Neural progenitor cell (in vitro differentiated cells): Measurements from ENCODE around the gene BLVRA. TPM values are rescaled to one million over a fixed set of nuclear protein-coding genes. Genes with fewer than 3 reads are reported as not detected.

Experiments used
- DNase-seq: peaks from one replicate; pipeline ENCODE4 v3.0.0-alpha.2; 2016; ENCODE audit warnings: low spot score
- H2AFZ ChIP-seq: fragments of 200-600 bp; sonication (generic); replicated peaks from 2 replicates; pipeline ENCODE4 v1.6.1; 2016; ENCODE audit warnings: antibody characterized with exemption
- H3F3A ChIP-seq: fragments of 200-600 bp; sonication (generic); 2 replicates; pipeline ENCODE4 v1.6.1; 2016; ENCODE audit warnings: antibody characterized with exemption, low read depth
- H3K27ac ChIP-seq: fragments of 200-600 bp; sonication (generic); 2 replicates; pipeline ENCODE4 v1.5.1; 2016; ENCODE audit warnings: mild to moderate bottlenecking
- H3K27me3 ChIP-seq: fragments of 200-600 bp; sonication (generic); 2 replicates; pipeline ENCODE4 v1.6.1; 2016; ENCODE audit warnings: mild to moderate bottlenecking, moderate library complexity
- H3K36me3 ChIP-seq: fragments of 200-600 bp; sonication (generic); 2 replicates; pipeline ENCODE4 v1.5.1; 2016
- H3K4me1 ChIP-seq: fragments of 200-600 bp; sonication (generic); 2 replicates; pipeline ENCODE4 v1.6.1; 2016; ENCODE audit warnings: mixed run types
- H3K4me2 ChIP-seq: fragments of 200-600 bp; sonication (generic); 2 replicates; pipeline ENCODE4 v1.6.1; 2016
- H3K4me3 ChIP-seq: fragments of 200-600 bp; sonication (generic); 2 replicates; pipeline ENCODE4 v1.5.1; 2016
- H3K79me2 ChIP-seq: fragments of 200-600 bp; sonication (generic); 2 replicates; pipeline ENCODE4 v1.6.1; 2016; ENCODE audit warnings: low read depth
- H3K9ac ChIP-seq: fragments of 200-600 bp; sonication (generic); 2 replicates; pipeline ENCODE4 v1.6.1; 2016
- H3K9me3 ChIP-seq: fragments of 200-600 bp; sonication (generic); 2 replicates; pipeline ENCODE4 v1.5.1; 2016; ENCODE audit warnings: low read depth
- H4K20me1 ChIP-seq: fragments of 200-600 bp; sonication (generic); 2 replicates; pipeline ENCODE4 v1.6.1; 2016; ENCODE audit warnings: low read depth
- H3K27ac Mint-ChIP-seq: 3 replicates; pipeline ENCODE4 v1.8.0; 2021; ENCODE audit warnings: mixed read lengths
- H3K27me3 Mint-ChIP-seq: 2 replicates; pipeline ENCODE4 v1.8.0; 2022; ENCODE audit warnings: low read depth, mild to moderate bottlenecking, inconsistent platforms, moderate library complexity, mixed read lengths; ENCODE audit not compliant: insufficient read depth
- H3K36me3 Mint-ChIP-seq: 3 replicates; pipeline ENCODE4 v1.8.0; 2021; ENCODE audit warnings: mixed read lengths
- H3K4me1 Mint-ChIP-seq: 3 replicates; pipeline ENCODE4 v1.8.0; 2021; ENCODE audit warnings: mixed read lengths
- H3K4me3 Mint-ChIP-seq: 3 replicates; pipeline ENCODE4 v1.8.0; 2021; ENCODE audit warnings: mild to moderate bottlenecking, moderate library complexity, mixed read lengths
- H3K9me3 Mint-ChIP-seq: 3 replicates; pipeline ENCODE4 v1.8.0; 2020; ENCODE audit warnings: mixed read lengths
- CTCF ChIP-seq: fragments of 200-600 bp; sonication (generic); IDR thresholded peaks from 2 replicates; pipeline ENCODE4 v1.5.1; 2017; ENCODE audit warnings: antibody characterized with exemption, mild to moderate bottlenecking
- EZH2 ChIP-seq: fragments of 200-600 bp; sonication (generic); IDR thresholded peaks from 2 replicates; pipeline ENCODE4 v1.6.1; 2017; ENCODE audit warnings: antibody characterized with exemption, mild to moderate bottlenecking, moderate library complexity
- EZH2phosphoT487 ChIP-seq: fragments of 200-600 bp; sonication (generic); IDR thresholded peaks from 2 replicates; pipeline ENCODE4 v1.6.1; 2017; ENCODE audit warnings: antibody characterized with exemption
- total RNA-seq: library from RNA; depleted of rRNA; stranded (reverse); fragments of >200 nt; gene quantifications from 2 replicates; pipeline ENCODE4 v1.2.3, GENCODE V29; 2015; ENCODE audit warnings: low replicate concordance

Gene BLVRA
- total RNA-seq, 1 donor from 2014 or later = 27.9 TPM

- no peaks in the 10 kb centered on the region for H3K27me3 ChIP-seq
- H3K79me2 ChIP-seq = no peaks in the 10 kb centered on the region
- H3K36me3 ChIP-seq = no peaks in the 10 kb centered on the region
- peaks cover 11% of the 10 kb centered on the region for H3K9me3 Mint-ChIP-seq
- no peaks in the 10 kb centered on the region for H3K4me1 ChIP-seq
- no peak overlapping the region for H3K9ac ChIP-seq
- H3K4me2 ChIP-seq = no peak overlapping the region
- H3K4me1 Mint-ChIP-seq = peaks cover 4% of the 10 kb centered on the region
- H3K4me3 ChIP-seq = no peak overlapping the region
- H2AFZ ChIP-seq = no peak overlapping the region
- no peak overlapping the region for H3K27ac Mint-ChIP-seq
- TF ChIP-seq EZH2 (no peak), EZH2phosphoT487 (no peak), CTCF (no peak)
- no peak for DNase-seq
- H3K4me3 Mint-ChIP-seq = no peak overlapping the region
- no peaks in the 10 kb centered on the region for H3K27me3 Mint-ChIP-seq
- no peaks in the 10 kb centered on the region for H3K9me3 ChIP-seq
- H4K20me1 ChIP-seq = no peaks in the 10 kb centered on the region
- H3K27ac ChIP-seq = no peak overlapping the region
- H3K36me3 Mint-ChIP-seq = peaks cover 16% of the 10 kb centered on the region
- no peaks in the 10 kb centered on the region for H3F3A ChIP-seq
Measured at GRCh38 chr7:43779045-43779812, 20.7 kb downstream of the BLVRA start.

GRCh38 chr7:43781726-43782607, 23.5 kb downstream of the BLVRA start:
- Histone ChIP-seq H3K27me3 (no peaks in the 10 kb centered on the region), H3K9me3 (no peaks in the 10 kb centered on the region), H3K4me1 (no peaks in the 10 kb centered on the region), H3K36me3 (no peaks in the 10 kb centered on the region), H3K9ac (no peak overlapping the region), H4K20me1 (no peaks in the 10 kb centered on the region), H3K79me2 (no peaks in the 10 kb centered on the region), H3K4me3 (no peak overlapping the region), H2AFZ (no peak overlapping the region), H3F3A (no peaks in the 10 kb centered on the region), H3K27ac (no peak overlapping the region), H3K4me2 (no peak overlapping the region)
- Mint-ChIP-seq H3K9me3 (peaks cover 7% of the 10 kb centered on the region), H3K36me3 (peaks cover 16% of the 10 kb centered on the region), H3K27ac (peak overlapping the region; percentile 11), H3K27me3 (no peaks in the 10 kb centered on the region), H3K4me3 (no peak overlapping the region), H3K4me1 (peaks cover 4% of the 10 kb centered on the region)
- TF ChIP-seq EZH2phosphoT487 = no peak
- no peak for TF ChIP-seq EZH2
- no peak for TF ChIP-seq CTCF
- DNase-seq = no peak

GRCh38 chr7:43782768-43783555, 24.5 kb downstream of the BLVRA start:
- Histone ChIP-seq H3K4me3 (no peak overlapping the region), H3K27me3 (no peaks in the 10 kb centered on the region), H3K27ac (no peak overlapping the region), H3K79me2 (no peaks in the 10 kb centered on the region), H3K9me3 (no peaks in the 10 kb centered on the region), H3K36me3 (no peaks in the 10 kb centered on the region), H3K4me1 (no peaks in the 10 kb centered on the region), H2AFZ (no peak overlapping the region), H3K9ac (no peak overlapping the region), H3K4me2 (no peak overlapping the region), H3F3A (no peaks in the 10 kb centered on the region), H4K20me1 (no peaks in the 10 kb centered on the region)
- H3K27ac Mint-ChIP-seq = no peak overlapping the region
- TF ChIP-seq CTCF (no peak), EZH2 (no peak), EZH2phosphoT487 (no peak)
- H3K4me3 Mint-ChIP-seq = no peak overlapping the region
- H3K36me3 Mint-ChIP-seq = peaks cover 16% of the 10 kb centered on the region
- no peaks in the 10 kb centered on the region for H3K27me3 Mint-ChIP-seq
- no peak for DNase-seq
- H3K9me3 Mint-ChIP-seq = peaks cover 4% of the 10 kb centered on the region
- H3K4me1 Mint-ChIP-seq = peaks cover 4% of the 10 kb centered on the region
